HL-60 (cell line): ENCODE measurements around the gene CCDC71L.

Experiments
- CTCF ChIP-seq: IDR thresholded peaks from one replicate; pipeline ENCODE4 v1.5.1; 2011; ENCODE audit warnings: low read length, control low read depth, inconsistent platforms; ENCODE audit not compliant: insufficient read depth
- GABPA ChIP-seq: IDR thresholded peaks from 2 replicates; pipeline ENCODE4 v1.6.1; 2012; ENCODE audit warnings: low read depth
- REST ChIP-seq: IDR thresholded peaks from 2 replicates; pipeline ENCODE4 v1.6.1; 2012; ENCODE audit warnings: low read depth; ENCODE audit not compliant: insufficient replicate concordance
- SPI1 ChIP-seq: IDR thresholded peaks from 2 replicates; pipeline ENCODE4 v1.6.1; 2012; ENCODE audit warnings: low read depth, mild to moderate bottlenecking, borderline replicate concordance

- TF ChIP-seq CTCF (no peak), GABPA (no peak), REST (no peak), SPI1 (no peak)
Measured at GRCh38 chr7:106646256-106646655, 14.7 kb downstream of the CCDC71L start.
